Neural cell (in vitro differentiated cells): ENCODE measurements around the gene PLCB4. TPM values are rescaled to one million over a fixed set of nuclear protein-coding genes. Genes with fewer than 3 reads are reported as not detected.

Source experiments
- H2AFZ ChIP-seq: fragments of 200-600, 300-800 bp; sonication (generic), shearing (Covaris generic); 2 replicates; pipeline ENCODE4 v1.6.0; 2014; ENCODE audit warnings: low read depth, mild to moderate bottlenecking, antibody characterized with exemption, low read length, moderate library complexity
- H3F3A ChIP-seq: fragments of 200-600 bp; shearing (Covaris generic); 2 replicates; pipeline ENCODE4 v1.6.1; 2016; ENCODE audit warnings: mild to moderate bottlenecking, moderate library complexity, mixed read lengths, antibody characterized with exemption, low read length; ENCODE audit not compliant: insufficient read depth, poor library complexity, severe bottlenecking
- H3K27ac ChIP-seq: fragments of 200-600, 300-800 bp; sonication (generic), shearing (Covaris generic); 2 replicates; pipeline ENCODE4 v1.5.1; 2014; ENCODE audit warnings: mild to moderate bottlenecking, low read length, moderate library complexity
- H3K27me3 ChIP-seq: fragments of 300-800, 200-600 bp; sonication (generic), shearing (Covaris generic); 2 replicates; pipeline ENCODE4 v1.6.0; 2014; ENCODE audit warnings: mild to moderate bottlenecking, low read depth, low read length, moderate library complexity; ENCODE audit not compliant: insufficient read depth
- H3K36me3 ChIP-seq: fragments of 300-800, 200-600 bp; sonication (generic), shearing (Covaris generic); 2 replicates; pipeline ENCODE4 v1.5.1; 2014; ENCODE audit warnings: mild to moderate bottlenecking, antibody characterized with exemption, low read length, moderate library complexity; ENCODE audit not compliant: insufficient read depth
- H3K4me2 ChIP-seq: fragments of 300-800, 200-600 bp; sonication (generic), shearing (Covaris generic); 2 replicates; pipeline ENCODE4 v1.6.0; 2014; ENCODE audit warnings: mild to moderate bottlenecking, low read length
- H3K4me3 ChIP-seq: fragments of 300-800, 200-600 bp; sonication (generic), shearing (Covaris generic); 2 replicates; pipeline ENCODE4 v1.5.1; 2014; ENCODE audit warnings: mild to moderate bottlenecking, low read length, moderate library complexity
- H3K79me2 ChIP-seq: fragments of 200-600 bp; shearing (Covaris generic); replicated peaks from 2 replicates; pipeline ENCODE4 v1.6.0; 2014; ENCODE audit warnings: mild to moderate bottlenecking, low read length, moderate library complexity; ENCODE audit not compliant: insufficient read depth
- H3K9ac ChIP-seq: fragments of 300-800, 200-600 bp; sonication (generic), shearing (Covaris generic); 2 replicates; pipeline ENCODE4 v1.6.1; 2016; ENCODE audit warnings: mild to moderate bottlenecking, low read length, mixed read lengths
- H3K9me2 ChIP-seq: fragments of 200-600 bp; shearing (Covaris generic); 2 replicates; pipeline ENCODE4 v1.6.1; 2016; ENCODE audit warnings: mild to moderate bottlenecking, low read length, mixed read lengths; ENCODE audit not compliant: insufficient read depth
- H3K9me3 ChIP-seq: fragments of 200-600, 300-800 bp; sonication (generic), shearing (Covaris generic); 2 replicates; pipeline ENCODE4 v1.6.1; 2016; ENCODE audit warnings: mild to moderate bottlenecking, mixed run types, low read length, moderate library complexity, mixed read lengths
- H4K20me1 ChIP-seq: fragments of 200-600 bp; shearing (Covaris generic); 2 replicates; pipeline ENCODE4 v1.6.1; 2016; ENCODE audit warnings: mild to moderate bottlenecking, mixed run types; ENCODE audit not compliant: insufficient read depth
- EP300 ChIP-seq: fragments of 450-650 bp; conservative IDR thresholded peaks from 2 replicates; pipeline ENCODE4 v1.6.1; 2014; ENCODE audit warnings: antibody characterized with exemption, mild to moderate bottlenecking, moderate library complexity; ENCODE audit not compliant: poor library complexity, severe bottlenecking
- EZH2 ChIP-seq: fragments of 200-600, 300-800 bp; shearing (Covaris generic), sonication (generic); IDR thresholded peaks from 2 replicates; pipeline ENCODE4 v1.6.1; 2014; ENCODE audit warnings: antibody characterized with exemption, low read length, borderline replicate concordance, mild to moderate bottlenecking; ENCODE audit not compliant: insufficient read depth, poor library complexity, severe bottlenecking
- MXI1 ChIP-seq: fragments of 450-650 bp; conservative IDR thresholded peaks from 2 replicates; pipeline ENCODE4 v1.6.1; 2014; ENCODE audit warnings: antibody characterized with exemption, mild to moderate bottlenecking; ENCODE audit not compliant: poor library complexity, severe bottlenecking
- POLR2AphosphoS5 ChIP-seq: IDR thresholded peaks from 2 replicates; pipeline ENCODE4 v1.6.1; 2012
- RAD21 ChIP-seq: fragments of 450-650 bp; conservative IDR thresholded peaks from 2 replicates; pipeline ENCODE4 v1.6.1; 2014; ENCODE audit warnings: antibody characterized with exemption, mild to moderate bottlenecking, moderate library complexity
- TAF1 ChIP-seq: IDR thresholded peaks from 2 replicates; pipeline ENCODE4 v1.6.1; 2012; ENCODE audit warnings: low read depth
- polyA plus RNA-seq: library from polyadenylated mRNA; depleted of rRNA; stranded (reverse); fragments of >200 nt; gene quantifications from 2 replicates; pipeline ENCODE4 v1.2.3, GENCODE V29; 2014
- TF ChIP-seq, protein P1 (sequence below): fragments of 450-650 bp; IDR thresholded peaks from 2 replicates; pipeline ENCODE4 v1.5.1; 2014; ENCODE audit warnings: antibody characterized with exemption, mild to moderate bottlenecking, moderate library complexity; ENCODE audit not compliant: poor library complexity, severe bottlenecking
- TF ChIP-seq, protein P2 (sequence below): IDR thresholded peaks from 2 replicates; pipeline ENCODE4 v1.6.1; 2012; ENCODE audit warnings: borderline replicate concordance

Gene PLCB4
- polyA plus RNA-seq, 1 donor from 2014 or later, result 13.1 TPM

DNA sequence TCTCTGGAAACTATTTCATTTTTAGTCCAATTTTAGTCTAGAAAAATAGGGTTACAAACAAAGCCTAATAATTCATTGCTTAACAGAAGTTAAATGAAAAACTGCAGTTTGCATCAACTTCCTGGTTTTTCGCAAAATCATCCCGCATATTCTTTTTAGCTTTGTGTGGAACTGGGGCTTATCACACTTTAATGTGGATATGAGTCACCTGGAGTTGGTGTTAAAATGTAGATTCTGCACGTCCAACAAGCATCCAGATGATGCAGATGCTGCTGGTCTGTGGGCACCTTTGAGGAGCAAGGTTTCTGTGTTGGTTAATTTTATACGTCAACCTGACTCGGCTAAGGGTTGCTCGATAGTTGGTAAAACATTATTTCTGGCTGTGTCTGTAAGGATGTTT is 126.1 kb downstream of the PLCB4 start:
- no peaks in the 10 kb centered on the region for H3K79me2 ChIP-seq
- no peak overlapping the region for H2AFZ ChIP-seq
- no peak overlapping the region for H3K4me2 ChIP-seq
- no peak overlapping the region for H3K4me3 ChIP-seq
- H3K27ac ChIP-seq, result no peak overlapping the region
- no peak overlapping the region for H3K9ac ChIP-seq
- H3K27me3 ChIP-seq, result no peaks in the 10 kb centered on the region
- H3F3A ChIP-seq, result no peaks in the 10 kb centered on the region
- TF ChIP-seq MXI1 (no peak), TAF1 (no peak), EZH2 (no peak), POLR2AphosphoS5 (no peak), RAD21 (no peak), EP300 (no peak)
- TF ChIP-seq, protein P1, sequence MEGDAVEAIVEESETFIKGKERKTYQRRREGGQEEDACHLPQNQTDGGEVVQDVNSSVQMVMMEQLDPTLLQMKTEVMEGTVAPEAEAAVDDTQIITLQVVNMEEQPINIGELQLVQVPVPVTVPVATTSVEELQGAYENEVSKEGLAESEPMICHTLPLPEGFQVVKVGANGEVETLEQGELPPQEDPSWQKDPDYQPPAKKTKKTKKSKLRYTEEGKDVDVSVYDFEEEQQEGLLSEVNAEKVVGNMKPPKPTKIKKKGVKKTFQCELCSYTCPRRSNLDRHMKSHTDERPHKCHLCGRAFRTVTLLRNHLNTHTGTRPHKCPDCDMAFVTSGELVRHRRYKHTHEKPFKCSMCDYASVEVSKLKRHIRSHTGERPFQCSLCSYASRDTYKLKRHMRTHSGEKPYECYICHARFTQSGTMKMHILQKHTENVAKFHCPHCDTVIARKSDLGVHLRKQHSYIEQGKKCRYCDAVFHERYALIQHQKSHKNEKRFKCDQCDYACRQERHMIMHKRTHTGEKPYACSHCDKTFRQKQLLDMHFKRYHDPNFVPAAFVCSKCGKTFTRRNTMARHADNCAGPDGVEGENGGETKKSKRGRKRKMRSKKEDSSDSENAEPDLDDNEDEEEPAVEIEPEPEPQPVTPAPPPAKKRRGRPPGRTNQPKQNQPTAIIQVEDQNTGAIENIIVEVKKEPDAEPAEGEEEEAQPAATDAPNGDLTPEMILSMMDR, result no peak
- TF ChIP-seq, protein P2, sequence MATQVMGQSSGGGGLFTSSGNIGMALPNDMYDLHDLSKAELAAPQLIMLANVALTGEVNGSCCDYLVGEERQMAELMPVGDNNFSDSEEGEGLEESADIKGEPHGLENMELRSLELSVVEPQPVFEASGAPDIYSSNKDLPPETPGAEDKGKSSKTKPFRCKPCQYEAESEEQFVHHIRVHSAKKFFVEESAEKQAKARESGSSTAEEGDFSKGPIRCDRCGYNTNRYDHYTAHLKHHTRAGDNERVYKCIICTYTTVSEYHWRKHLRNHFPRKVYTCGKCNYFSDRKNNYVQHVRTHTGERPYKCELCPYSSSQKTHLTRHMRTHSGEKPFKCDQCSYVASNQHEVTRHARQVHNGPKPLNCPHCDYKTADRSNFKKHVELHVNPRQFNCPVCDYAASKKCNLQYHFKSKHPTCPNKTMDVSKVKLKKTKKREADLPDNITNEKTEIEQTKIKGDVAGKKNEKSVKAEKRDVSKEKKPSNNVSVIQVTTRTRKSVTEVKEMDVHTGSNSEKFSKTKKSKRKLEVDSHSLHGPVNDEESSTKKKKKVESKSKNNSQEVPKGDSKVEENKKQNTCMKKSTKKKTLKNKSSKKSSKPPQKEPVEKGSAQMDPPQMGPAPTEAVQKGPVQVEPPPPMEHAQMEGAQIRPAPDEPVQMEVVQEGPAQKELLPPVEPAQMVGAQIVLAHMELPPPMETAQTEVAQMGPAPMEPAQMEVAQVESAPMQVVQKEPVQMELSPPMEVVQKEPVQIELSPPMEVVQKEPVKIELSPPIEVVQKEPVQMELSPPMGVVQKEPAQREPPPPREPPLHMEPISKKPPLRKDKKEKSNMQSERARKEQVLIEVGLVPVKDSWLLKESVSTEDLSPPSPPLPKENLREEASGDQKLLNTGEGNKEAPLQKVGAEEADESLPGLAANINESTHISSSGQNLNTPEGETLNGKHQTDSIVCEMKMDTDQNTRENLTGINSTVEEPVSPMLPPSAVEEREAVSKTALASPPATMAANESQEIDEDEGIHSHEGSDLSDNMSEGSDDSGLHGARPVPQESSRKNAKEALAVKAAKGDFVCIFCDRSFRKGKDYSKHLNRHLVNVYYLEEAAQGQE, result no peak
- no peaks in the 10 kb centered on the region for H4K20me1 ChIP-seq
- no peaks in the 10 kb centered on the region for H3K36me3 ChIP-seq
- H3K9me3 ChIP-seq, result no peaks in the 10 kb centered on the region
- H3K9me2 ChIP-seq, result no peaks in the 10 kb centered on the region

DNA sequence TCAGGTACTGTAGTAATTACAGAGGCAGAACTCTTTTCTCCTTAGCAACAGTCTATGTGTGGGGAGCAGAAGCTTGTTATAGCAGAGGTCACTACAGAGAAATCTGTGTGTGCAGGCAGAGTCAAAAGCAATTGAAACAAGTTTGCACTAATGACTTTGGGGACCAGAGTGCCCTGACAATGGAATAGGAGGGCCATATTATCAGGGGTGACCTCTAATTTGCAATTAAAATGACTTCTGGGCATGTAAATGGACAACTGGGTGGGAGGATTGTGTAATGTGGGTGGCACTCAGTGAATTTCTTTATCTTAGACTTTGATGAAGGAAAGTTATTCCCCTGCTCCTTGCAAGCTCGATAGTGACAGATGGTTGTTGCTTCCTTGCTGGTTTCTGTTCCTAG is 127.2 kb downstream of the PLCB4 start:
- H3K9me3 ChIP-seq, result no peaks in the 10 kb centered on the region
- TF ChIP-seq EP300 (no peak), MXI1 (no peak), POLR2AphosphoS5 (no peak)
- TF ChIP-seq, protein P1, result no peak
- TF ChIP-seq, protein P2, result no peak
- H3K9ac ChIP-seq, result no peak overlapping the region
- H4K20me1 ChIP-seq, result no peaks in the 10 kb centered on the region
- no peaks in the 10 kb centered on the region for H3K36me3 ChIP-seq
- H3K79me2 ChIP-seq, result no peaks in the 10 kb centered on the region
- H3K9me2 ChIP-seq, result no peaks in the 10 kb centered on the region
- no peaks in the 10 kb centered on the region for H3K27me3 ChIP-seq
- no peak overlapping the region for H3K4me3 ChIP-seq
- H3K4me2 ChIP-seq, result no peak overlapping the region
- no peak overlapping the region for H2AFZ ChIP-seq
- no peaks in the 10 kb centered on the region for H3F3A ChIP-seq
- no peak overlapping the region for H3K27ac ChIP-seq
